ENCODE results near the gene NAIF1.

- no peak for TF ChIP-seq CTCF (IDR thresholded peaks at IDR 0.05)
- TF ChIP-seq MEF2A (IDR thresholded peaks at IDR 0.05; ENCODE audit: borderline replicate concordance, low read depth): no peak
- no peak for TF ChIP-seq RFX5 (IDR thresholded peaks at IDR 0.05; ENCODE audit: low read length)
- TF ChIP-seq RAD21 (IDR thresholded peaks at IDR 0.05; ENCODE audit: low read length): no peak
- TF ChIP-seq MXI1 (IDR thresholded peaks at IDR 0.05; ENCODE audit: low read depth, low read length): no peak
Observed at GRCh38 chr9:128062846-128063831, 4.0 kb downstream of the NAIF1 start.

Measured in SK-N-SH (cell line).